DMS79 treated with DMSO at 0.1 percent for 48 hours (cell line): Measurements from ENCODE around the gene ANK2.
"Not testable (repeated sequence)": the region's sequence is repeated elsewhere in the genome, so short reads cannot be mapped to it uniquely, and the experiment has no call there.

Experiments
- DNase-seq: peaks from one replicate; lab custom pipeline; 2025; lab: John Stamatoyannopoulos, UW

Gene ANK2

DNA sequence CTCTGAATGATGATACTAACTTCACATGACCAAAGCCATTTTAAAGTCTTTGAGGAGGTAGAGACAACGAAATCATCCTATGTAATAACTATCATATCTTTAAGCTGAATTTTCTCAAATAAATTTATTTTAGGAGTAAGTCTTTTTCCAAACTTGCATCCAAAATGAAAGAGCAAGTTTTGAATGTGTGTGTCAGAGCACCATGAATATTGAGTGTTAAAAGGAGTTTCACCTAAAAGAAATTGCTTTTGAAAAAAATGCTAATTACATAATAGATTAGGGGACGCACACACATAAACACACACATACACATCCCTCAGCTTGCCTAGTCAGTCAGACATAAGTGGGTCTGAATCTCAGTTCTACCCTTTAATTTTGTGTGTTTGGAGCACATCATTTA lies 1.9 kb downstream of the ANK2 start:
- DNase-seq: no peak

DNA sequence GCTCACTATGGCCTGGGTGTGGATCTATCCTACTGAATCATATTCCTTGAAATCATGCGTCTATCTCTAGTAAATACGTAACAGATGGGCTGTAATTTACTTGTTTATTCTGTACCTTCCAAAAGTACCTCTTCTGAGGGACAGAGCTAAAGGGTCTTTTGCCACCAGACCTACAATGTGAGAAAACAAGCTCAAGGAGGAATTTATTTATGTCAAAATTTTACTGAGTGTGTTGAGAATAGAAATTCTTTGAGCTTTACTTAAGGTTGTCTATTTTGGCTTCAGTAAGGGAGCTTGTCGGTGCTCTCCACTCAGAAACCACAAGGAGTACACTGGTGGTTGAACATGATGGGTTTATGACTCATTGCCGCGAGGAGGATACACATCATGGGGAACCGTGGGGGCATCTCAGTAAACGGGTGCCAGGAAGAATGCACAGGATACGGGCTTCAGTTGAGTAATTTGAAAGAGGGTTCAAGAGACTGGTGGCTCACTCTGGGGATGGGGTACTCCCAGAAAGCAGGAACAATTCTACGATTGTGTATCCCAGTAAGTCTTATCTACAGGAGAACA lies 3.0 kb downstream of the ANK2 start:
- DNase-seq: peak; percentile 8

- no peak for DNase-seq
Observed at GRCh38 chr4:113053883-113054282, 4.4 kb downstream of the ANK2 start.

DNA sequence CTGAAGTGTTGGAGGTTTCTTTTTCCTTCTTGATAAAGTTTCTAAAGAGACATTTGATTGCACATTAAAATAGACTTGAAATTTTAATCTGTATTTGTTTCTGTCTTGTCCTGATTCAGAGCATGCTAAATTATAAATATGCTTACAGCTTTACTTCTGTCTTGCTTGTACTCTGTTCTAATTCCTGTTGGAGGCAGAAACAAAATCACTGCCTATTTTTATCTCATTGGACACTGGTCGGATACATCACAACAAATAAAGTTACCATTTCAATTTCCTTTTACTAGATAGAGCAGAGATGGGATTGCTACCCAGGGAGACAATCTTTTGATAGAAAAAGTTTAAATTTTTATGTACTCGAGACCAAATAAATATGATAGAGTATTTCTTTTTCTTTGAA lies 6.9 kb downstream of the ANK2 start:
- DNase-seq: no peak

DNA sequence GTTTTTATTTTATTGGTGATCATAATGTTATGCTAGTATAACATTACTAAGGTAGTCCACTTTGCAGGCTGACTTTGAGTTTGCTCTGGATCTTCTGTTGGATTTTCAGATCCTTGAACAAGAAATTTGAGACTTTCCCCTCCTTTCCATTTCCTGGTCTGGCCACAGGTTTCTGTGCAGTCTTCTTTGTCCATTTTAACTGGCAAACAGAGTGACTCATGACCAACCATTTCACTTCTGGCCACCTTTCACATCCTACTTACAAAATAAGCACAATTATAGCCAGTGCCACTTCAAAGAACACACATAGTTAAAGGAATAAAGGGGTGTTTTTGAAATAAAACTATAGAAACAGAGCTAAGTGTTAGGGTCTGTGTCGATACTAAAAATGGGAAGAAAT lies 8.4 kb downstream of the ANK2 start:
- no peak for DNase-seq

DNA sequence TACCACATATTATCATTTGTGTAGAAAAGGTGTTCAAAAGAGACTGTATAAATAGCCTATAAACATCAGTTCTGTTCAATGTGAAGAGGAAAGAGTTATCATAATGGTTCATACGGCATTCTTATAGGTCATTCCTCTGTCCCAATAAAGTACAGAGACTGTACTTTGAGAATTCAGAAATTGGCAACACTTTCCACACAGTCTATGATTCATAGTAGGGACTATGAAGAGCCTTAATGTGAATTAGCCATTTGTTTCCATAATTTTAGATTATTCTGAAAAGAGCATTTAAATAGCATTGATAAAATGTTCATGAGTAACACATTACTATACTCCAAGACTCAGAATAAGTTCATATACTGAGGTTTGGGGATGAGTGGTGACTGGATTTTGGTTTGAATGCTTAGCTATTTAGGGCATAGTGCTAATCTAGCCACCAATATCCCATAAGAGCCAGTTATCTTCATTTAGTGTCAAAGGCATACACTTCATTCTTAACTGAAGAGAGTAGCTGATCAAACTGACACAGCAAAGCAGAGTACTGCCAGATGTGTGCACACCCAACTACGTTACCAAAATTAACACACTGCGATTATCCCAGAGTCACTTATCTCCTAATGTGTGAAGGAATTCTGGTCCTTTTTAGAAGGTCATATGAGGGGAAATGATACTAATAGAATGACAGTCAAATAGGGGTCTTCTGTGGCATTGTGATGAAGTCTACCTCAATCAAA lies 10.2 kb downstream of the ANK2 start:
- DNase-seq: no peak

DNA sequence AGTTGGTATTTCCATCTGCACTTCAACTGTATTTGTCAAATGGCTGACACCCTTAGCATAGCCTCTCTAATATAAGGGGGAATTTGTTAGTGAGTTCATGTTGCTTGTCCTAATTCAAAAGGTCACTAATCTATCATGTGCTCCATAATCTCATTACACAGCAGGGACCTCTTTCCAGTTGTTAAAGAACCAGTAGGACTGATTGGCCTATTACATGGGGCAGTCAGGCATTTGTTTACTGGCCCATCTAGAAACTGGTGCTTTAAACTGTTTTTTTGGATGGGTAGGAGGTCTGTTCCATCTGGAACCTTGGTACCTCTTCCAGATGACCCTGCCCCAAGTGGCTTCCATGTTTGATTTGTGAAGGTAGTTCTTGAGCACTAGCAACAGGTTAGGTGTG lies 11.4 kb downstream of the ANK2 start:
- no peak for DNase-seq

GRCh38 chr4:113064244-113064643 lies 14.8 kb downstream of the ANK2 start:
- peak; percentile 29 for DNase-seq

DNA sequence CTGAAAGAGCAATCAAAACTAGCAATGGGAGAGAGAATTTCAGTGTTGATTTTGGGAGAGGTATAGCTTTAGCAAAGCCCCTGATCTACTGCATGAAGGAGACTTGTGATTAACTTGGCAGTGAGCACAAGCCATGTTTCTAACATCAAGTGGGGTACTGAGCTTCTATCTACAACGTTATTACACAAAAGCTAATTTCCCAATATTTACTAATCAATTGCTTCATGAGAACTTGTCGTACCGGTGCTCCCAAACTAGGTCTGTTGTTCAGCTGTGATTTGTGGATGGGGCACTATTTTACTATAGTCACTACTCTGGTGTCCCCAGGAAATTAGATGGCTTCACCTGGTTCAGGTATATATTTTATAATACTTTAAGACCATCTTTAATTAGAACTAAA lies 16.2 kb downstream of the ANK2 start:
- DNase-seq: peak; percentile 39

DNA sequence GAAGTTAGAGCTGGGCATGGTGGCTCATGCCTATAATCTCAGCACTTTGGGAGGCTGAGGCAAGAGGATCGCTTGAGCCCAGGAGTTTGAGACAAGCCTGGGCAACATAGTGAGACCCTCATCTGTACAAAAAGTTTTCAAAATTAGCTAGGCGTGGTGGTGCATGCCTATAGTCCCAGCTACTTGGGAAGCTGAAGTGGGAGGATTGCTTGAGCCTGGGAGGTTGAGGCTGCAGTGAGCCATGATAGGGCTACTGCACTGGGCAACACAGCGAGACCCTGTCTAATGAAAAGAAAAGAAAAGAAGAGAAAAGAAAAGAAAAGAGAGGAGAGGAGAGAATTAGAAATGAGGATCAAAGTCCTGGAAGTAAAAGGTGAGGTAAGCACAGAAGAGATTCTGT lies 19.3 kb downstream of the ANK2 start:
- not testable (repeated sequence) for DNase-seq

DNA sequence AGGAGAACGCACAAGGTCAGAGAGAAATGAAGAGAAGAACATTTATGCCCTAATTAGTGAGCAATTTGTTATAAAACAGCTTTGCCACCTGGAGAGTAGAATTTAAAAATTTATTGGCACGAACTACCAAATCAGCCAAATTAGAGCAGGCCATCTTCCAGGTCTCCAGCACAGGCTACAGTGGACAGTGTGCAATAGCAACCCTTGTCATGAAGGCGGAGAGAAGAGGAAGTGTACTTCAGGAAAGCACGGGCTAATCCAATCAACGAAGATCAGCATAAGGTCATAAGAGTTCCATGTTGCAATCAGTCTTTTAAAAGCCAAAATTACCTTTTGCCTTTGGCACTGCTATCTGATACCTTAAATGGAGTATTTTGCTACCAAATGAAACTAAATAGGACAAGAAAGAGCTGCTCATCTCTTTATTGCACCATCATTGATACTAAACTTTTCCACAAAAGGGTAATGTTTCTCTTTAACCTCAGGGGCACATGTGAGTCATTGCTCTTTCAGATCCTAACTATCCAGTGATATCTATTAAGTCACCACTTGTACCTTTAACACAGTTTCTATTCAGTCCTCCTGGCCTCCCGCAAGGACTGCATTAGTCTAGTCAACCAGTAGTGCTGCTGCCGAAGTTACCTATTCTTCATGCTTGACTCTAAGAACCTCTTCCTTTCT lies 19.9 kb downstream of the ANK2 start:
- no peak for DNase-seq

DNA sequence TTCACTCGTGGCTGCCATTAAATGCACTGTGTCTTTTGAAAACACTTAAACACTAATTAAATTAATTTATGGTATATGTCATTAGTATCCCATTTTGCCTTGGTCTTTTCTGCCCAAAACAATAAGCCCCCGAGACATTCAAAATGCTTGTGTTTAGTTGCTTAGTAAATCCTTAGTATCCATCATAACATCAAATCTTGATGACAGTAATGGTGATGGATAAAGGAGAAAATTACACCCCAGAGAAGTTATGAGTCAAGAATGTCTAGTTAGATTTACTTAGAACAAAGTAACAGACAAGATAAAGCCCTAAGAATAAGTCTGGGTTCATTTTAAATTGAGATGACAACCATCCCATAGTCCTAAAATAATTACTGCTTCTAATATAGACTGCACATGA lies 21.3 kb downstream of the ANK2 start:
- DNase-seq: no peak

DNA sequence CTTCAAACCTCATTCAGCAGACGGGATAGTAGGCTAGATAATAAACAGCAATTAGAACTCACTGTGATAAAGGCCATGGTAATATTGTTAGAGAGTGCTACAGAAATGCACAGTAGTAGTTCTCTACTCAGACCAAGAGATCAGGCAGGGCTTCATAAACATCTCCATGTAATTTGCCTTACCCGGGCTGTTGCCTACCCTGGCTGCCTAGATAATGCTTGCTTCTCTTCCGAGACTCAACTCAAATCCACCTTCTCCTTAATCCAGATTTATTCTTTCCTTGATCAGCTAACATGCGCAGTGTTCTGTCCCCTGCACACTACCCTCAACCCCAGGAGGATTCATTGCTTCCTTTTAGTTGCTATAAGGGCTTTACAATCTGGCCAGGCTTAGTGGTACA lies 21.8 kb downstream of the ANK2 start:
- DNase-seq: no peak

DNA sequence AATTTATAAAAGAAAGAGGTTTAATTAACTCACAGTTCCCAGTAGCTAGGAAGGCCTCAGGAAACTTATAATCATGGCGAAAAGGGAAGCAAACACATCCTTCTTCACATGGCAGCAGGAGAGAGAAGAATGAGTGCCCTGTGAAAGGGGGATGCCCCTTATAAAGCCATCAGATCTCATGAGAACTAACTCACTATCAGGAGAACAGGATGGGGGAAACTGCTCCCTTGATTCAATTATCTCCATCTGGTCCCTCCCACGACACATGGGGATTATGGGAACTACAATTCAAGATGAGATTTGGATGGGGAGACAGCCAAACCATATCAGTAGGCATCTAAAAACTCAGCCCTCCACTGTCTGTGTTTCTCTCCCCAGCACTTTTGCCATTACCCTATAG lies 22.4 kb downstream of the ANK2 start:
- no peak for DNase-seq

DNA sequence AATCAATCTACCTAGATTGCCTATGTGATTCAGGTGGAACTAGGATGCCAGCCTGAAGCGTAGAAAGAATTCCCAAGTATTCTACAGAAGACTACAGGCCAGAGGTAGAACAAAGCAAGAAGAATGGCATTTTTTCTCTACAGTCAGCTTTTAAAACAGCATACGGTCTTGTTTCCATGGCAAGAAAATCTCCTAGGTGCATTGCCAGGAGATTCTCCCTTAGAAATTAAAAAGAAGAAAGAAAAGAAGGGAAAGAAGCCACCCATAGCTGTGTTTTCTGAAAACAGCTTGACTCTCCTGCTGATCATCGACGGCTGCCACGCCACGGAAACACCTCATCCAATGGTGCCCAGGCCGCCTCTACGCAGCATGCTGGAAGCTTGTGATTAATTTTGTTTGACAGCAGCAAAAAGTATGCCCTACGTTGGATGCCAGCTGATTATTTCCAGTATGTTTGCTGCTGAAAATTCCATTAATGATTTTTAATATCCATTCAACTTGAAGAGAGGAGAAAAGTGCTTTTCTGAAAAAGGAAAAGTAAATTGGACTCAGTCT lies 24.1 kb downstream of the ANK2 start:
- DNase-seq: no peak

GRCh38 chr4:113077575-113077974 lies 28.1 kb downstream of the ANK2 start:
- DNase-seq: no peak

DNA sequence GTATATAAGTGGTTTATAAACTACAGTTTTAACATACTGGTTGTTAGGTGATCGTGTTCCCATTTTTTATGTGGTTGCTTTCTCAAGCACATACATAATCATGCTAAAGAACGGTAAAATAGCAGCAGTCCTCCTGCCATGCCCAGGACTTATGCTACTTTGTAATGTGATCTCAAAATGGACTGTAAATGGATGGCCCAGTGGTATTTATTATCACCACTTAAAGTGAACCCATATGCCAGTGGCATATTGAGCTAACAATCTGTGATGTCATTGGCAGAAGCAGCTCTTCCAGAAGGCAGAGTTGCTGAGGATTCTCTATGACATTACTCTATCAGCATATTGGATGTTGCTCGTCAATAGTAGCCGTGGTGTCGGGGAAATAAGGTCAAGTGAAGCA lies 28.6 kb downstream of the ANK2 start:
- DNase-seq: no peak

DNA sequence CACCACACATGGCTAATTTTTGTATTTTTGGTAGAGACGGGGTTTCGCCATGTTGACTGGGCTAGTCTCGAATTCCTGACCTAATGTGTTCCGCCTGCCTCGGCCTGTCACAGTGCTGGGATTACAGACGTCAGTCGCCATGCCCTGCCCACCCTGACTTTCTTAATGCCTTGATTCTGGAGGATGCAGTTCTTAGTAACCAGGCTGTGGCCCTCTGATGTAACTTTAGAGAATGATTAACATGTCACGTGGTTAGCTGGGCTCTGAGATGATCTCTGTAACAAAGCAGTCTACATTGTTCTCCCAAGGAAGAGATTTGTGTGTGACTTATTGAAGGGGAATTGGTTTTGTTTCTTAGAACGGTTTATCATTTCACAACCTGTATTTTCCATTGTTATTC lies 30.6 kb downstream of the ANK2 start:
- no peak for DNase-seq

DNA sequence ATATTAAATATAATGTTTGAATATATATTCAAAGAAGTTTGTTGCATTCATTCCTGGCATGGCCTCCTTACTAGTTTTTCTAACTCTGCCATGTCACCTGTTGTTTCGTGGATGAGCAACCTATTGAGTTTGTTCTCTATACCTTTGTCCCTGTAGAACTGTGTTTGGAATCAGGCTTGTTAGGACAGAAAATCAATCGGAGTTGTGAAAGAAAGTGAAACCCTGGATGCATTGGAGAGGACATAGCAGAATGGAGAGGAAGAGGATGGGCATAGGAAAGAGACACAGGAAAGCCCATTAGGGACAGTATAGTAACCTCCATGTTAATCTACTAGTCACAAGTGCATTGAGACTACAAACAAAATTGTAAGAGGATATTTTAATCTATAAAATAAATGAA lies 31.2 kb downstream of the ANK2 start:
- DNase-seq: no peak

GRCh38 chr4:113083346-113083745 lies 33.9 kb downstream of the ANK2 start:
- no peak for DNase-seq

- DNase-seq: no peak
Observed at GRCh38 chr4:113086172-113086695, 36.8 kb downstream of the ANK2 start.

- DNase-seq: no peak
Observed at GRCh38 chr4:113088050-113088449, 38.6 kb downstream of the ANK2 start.

DNA sequence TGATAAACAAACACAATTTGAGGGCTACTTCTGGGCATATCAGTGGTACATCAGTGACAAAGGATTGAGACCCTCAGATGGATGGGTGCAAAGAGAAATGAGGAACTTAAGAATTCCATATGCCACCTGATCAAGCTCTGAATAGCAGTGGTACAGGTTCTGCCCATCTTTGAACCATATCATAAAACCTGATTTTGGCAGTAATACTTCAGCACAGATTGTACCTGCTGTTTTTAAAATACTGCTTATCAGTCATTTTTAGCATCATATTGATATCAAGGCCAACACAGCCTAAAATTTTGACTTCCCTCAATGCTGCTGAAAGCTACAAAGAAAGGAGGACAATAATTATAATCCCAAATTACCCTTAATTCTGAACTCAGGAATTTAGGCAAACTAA lies 41.5 kb downstream of the ANK2 start:
- no peak for DNase-seq
